HG02981 (cell line): ENCODE results near the gene ZPR1.

ENCODE experiments used
- ATAC-seq: cut with Tn5 transposase; IDR thresholded peaks from one replicate; pipeline ENCODE4 v1.9.1; 2021; ENCODE audit warnings: mild to moderate bottlenecking, moderate library complexity; ENCODE audit not compliant: unreplicated experiment

The ZPR1 gene

GRCh38 chr11:116792869-116793771, 5.3 kb upstream of the ZPR1 start:
- ATAC-seq = no peak

DNA sequence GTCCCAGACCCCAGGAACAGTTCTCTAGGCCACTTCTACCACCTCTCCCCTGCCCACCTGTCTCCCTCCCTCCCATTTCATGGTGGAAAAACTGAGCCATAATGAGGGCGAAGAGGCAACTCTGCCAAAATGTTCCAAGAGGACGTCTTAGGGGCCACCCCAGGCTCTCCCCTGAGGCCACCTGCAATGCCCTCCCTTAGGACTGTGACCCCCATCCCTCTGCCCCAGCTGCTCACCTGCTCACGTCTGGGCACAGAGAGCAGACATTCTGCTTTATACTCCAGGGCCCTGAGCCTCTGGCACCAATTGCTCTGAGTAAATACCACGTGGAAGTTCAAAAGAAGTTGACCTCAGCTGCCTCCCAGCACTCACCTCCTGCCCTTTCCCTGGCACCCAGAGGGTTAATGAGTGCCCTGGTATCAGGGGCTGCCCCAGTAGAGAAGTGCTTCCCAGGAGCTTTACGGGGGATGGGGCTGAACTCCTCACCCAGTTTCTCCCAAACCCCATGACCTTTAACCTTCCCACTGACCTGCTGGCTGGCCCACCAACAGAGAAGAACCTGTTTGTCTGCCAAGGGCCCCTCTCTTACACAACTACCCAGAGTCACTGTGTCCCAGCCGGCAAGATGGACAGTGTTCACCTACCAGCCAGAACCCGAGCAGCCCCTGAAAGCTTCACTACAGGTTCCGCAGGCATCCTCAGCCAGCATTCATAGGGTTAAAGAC, 4.5 kb upstream of the ZPR1 start:
- ATAC-seq = no peak

- ATAC-seq = no peak
Measured at GRCh38 chr11:116791813-116792143, 4.0 kb upstream of the ZPR1 start, which contains the start of gene APOA5. APOA5 (minus strand) TSS chr11:116791879; CDS start chr11:116791860, 19 bp downstream.

DNA sequence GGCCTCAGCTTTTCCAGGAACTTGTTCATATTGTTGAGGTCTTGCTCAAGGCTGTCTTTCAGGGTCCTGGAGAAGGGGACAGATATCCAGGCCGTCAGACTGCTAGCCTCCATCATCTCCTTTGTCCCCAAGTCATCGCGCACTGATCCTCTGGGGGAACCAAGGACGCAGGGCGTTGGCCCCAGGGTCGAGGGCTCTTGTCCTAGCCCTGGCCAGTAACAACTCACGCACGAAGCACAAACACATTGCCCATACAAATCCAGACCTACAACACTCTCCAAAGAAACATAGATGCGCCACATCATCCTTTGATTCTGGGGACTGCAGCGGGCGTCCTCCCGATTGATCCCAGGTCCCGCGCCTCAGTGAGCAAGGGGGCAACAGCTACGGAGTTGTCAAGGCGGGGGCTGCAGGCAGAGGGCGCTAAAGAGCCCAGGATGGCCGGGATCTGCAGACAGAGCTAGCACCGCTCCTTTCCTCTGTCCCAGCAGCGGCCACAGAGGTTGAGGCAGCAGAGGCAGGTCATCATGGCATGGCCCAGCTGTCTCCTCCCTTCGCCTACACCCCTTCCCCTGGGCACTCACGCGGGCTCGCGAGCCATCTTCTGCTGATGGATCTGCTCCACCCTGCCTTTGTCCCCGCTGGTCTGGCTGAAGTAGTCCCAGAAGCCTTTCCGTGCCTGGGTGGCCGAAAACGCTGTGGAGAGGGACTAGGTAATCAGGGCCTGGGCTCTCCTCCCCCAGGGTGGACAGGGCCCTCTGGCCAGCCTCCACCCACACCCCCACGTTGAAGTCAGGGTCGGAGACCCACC, 3.4 kb upstream of the ZPR1 start:
- ATAC-seq = no peak

DNA sequence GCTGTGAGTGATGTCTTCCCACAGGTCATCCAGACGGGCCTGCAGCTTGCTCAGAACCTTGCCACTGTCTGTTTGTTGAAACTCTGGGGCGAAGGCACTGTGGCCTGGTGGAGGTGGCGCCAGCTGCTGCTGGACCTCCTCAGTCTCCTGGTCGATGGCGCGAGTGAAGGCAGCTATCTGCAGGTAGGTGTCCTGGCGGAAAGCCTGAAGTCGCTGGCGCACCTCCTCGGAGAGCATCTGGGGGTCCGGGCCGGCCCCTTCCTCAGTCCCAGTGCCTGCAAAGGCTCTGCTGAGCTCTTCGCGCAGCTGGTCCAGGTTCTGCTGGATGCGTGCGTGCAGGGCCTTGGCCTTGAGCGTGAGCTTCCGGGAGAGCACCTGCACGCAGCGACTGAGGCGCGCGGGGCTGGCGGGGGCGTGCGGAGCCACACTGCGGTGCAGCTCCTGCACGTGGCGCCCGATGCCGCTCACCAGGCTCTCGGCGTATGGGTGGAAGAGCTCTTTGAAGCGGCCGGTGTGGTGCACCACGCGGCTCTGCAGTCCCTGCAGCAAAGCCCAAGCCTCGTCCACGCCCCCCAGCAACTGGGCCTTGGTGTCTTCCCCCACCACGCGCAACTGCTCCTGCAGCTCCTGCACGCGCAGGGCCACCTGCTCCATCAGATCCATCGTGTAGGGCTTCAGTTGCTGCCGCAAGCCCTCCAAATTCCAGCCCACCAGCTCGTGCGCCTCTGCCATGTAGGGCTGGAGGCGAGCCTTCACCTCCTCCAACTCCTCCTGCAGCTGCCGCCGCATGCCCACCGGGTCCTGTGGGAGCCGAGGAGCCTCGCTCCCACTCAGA, 2.6 kb upstream of the ZPR1 start:
- ATAC-seq = no peak

DNA sequence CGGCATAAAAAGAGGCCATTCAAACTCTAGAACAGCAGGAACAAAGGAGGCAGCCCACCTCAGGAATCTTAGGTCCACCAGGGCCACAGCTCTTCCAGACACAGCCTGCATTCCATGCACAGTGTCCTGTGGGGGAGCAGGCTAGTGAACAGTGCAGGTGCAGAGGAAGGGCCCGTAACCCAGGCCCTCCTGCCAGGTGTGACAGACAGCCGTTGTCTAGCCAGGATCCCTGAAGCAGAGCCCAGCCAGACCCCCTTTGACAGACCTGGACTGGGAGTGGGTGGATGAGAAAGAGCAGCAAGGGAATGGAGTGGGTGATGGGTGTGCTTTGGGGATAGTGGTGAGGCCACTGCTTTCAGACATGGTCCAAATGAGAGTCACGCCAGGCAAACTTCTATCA, 1.2 kb upstream of the ZPR1 start:
- no peak for ATAC-seq

GRCh38 chr11:116788534-116788933, 711 bp upstream of the ZPR1 start:
- ATAC-seq = no peak

- no peak for ATAC-seq
Measured at GRCh38 chr11:116787436-116787785, 412 bp downstream of the ZPR1 start.

- no peak for ATAC-seq
Measured at GRCh38 chr11:116786966-116787365, 857 bp downstream of the ZPR1 start.

- no peak for ATAC-seq
Measured at GRCh38 chr11:116786326-116786725, 1.5 kb downstream of the ZPR1 start.

GRCh38 chr11:116782728-116783127, 5.1 kb downstream of the ZPR1 start:
- ATAC-seq = no peak

- ATAC-seq = no peak
Measured at GRCh38 chr11:116778556-116778955, 9.3 kb downstream of the ZPR1 start.

DNA sequence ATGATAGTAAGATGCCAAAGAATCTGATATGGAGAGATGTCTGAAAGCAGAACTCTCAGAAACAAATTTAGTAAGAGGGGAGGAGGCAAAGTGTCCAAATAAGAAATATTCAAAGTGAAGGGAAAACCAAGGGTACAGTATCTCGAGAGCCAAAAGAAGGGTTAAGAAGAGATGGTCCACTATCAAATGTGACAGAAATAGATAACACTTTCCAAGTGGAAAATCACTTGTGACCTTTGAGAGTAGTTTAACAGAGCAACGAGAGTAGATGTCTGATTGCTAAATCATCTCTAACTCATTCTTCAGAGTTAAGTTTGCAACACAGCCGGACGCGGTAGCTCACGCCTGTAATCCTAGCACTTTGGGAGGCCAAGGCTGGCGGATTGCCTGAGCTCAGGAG, 10.8 kb downstream of the ZPR1 start:
- no peak for ATAC-seq

DNA sequence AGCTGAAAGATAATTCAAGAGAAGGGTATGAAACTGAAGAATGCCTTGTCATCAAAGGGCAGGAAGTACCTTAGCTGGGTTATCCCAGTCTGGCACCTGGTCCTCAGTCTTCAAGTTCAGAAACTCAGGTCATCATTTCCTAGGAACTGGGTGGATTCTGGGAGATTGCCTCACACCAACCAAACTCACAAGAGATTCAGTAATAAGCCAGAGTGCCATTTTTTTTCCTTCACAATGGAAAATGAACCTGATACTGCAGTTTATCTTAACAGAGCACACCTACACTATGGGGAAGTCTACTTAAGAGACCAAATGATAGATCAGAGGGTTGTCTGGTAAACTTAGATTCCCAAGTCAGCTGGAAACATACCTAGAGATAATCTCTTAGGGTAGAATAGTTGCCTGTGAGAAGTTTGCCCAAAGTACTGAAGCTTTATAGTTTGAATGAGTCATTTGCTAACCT, 11.3 kb downstream of the ZPR1 start:
- ATAC-seq = no peak

- ATAC-seq = no peak
Measured at GRCh38 chr11:116775975-116776374, 11.8 kb downstream of the ZPR1 start.

DNA sequence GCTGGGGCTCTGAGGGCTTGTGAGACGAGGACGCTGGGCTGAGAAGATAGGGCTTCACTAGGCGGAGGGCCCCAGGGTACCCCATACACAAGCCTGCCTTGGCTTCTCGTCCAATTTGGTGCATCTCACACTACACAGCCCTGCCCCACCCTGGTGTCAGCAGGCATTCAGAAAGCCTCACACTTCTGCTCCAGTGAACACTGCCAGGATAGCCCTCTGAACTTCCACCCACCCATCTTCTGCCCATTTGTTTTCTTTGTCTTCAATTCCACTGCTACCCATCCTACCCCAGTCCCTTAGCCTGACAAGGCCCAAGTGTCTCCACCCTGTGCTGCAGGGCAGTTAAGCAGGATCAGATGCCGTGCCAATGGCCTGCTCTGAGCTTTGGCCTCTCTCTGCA, 13.2 kb downstream of the ZPR1 start:
- ATAC-seq = no peak

- ATAC-seq = peak; percentile 26
Measured at GRCh38 chr11:116773203-116774097, 14.4 kb downstream of the ZPR1 start.

GRCh38 chr11:116772443-116773202, 15.2 kb downstream of the ZPR1 start, which contains the start of gene BUD13:
BUD13 (minus strand) TSS chr11:116772987; CDS start chr11:116772964, 23 bp downstream.
- ATAC-seq = peak; percentile 85

DNA sequence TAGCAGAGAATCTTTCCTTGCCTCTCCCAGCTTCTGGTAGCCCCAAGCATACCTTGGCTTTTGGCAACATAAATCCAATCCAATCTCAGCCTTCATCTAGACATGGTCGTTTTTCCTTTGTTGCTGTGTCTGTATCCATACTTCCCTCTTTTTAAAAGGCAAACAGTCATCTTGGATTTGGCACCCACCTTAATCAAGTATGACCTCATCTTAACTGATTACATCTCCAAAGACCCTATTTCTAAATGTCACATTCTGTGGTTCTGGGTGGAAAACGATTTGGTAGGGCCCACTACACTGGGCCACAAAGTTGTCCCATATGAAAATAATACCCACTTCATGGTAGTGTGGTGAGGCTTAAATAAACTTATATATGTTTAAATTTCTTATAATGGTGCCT, 15.9 kb downstream of the ZPR1 start:
- no peak for ATAC-seq
